ENCODE results near the gene SURF6.
"Not testable (repeated sequence)": the region's sequence is repeated elsewhere in the genome, so short reads cannot be mapped to it uniquely, and the experiment has no call there.

Gene SURF6

DNA sequence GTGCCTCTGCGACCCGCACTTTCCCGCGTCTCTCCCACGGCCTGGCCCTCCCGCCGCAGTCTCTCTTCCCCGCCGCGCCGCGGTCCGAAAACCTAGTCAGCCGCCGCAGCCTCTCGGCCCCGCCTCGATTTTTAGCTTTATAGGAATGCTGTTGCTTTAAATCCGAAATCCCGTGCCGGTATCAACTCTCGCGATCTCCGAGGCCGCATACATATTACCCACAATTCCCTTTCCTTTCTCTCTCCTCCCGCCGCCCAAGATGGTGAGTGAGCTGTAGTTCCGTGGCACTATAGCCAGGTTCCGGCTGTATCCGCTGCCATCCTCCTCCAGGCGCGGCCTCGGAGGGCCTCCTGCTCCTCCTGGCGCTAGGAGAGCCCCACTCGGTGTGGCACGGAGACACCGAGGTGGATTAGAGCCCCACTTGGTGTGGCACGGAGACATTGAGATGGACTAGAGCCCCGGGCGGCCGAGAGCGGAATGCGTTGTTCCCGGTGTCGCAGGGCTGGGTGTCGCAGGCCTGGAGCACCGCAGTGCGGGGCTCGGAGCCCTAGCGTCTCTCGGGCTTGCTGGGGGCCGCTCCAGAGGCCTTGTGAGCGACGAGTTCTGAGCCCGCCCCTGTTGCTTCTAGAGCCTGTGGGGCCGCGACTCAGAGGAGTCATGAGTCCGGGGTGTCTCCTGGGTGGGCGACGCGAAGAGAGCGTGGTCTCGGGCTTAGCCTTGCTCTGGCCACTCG lies 12.2 kb upstream of the SURF6 start, which contains the start of the genes MED22 and RPL7A:
Gene MED22 (minus strand): TSS at position 147 of the 733 bp plus-strand sequence. CDS start 1,469 bp downstream, outside the sequence.
Gene RPL7A (plus strand): TSS at position 234 of the 733 bp plus-strand sequence. CDS start 26 bp downstream, at position 260.
- Mint-ChIP-seq H3K4me3 (peak within 1 kb of the TSS; percentile 100), H3K36me3 (peaks cover 60% of the 10 kb centered on the region), H3K27ac (peak within 1 kb of the TSS; percentile 96), H3K9me3 (no peaks in the 10 kb centered on the region), H3K4me1 (peaks cover 44% of the 10 kb centered on the region), H3K27me3 (no peaks in the 10 kb centered on the region)
- CTCF ChIA-PET: interaction anchor here (0.6 to 1.9 kb wide), 3 partner anchors 8 to 23 kb away, joined by 3 to 6 read pairs (median 3); no protein-coding TSS in a partner anchor
- DNase-seq: peak; percentile 96

DNA sequence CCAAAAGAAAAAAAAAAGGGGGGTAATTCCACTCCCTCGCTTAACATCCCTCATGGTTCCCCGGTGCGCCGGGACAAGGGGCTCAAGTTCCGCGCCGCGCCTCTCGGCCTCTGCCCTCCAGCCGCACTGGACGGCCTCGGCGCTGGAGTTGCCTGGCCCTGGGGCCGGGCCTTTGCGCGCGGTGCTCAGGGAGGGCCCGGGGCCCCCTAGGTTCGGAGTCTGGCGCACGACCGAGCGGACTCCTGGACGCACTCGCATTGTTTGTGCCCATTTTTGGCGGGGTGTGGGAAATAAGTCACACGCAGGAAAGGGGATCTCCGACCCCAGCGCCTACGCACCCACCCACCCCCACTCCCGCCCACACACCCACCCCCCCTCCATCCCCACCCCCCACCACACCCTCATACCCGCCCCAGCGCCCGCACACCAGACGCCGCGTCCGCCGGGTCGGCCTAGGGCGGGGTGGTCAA lies 11.6 kb upstream of the SURF6 start:
- Mint-ChIP-seq H3K4me1 (peaks cover 44% of the 10 kb centered on the region), H3K27ac (peak overlapping the region; percentile 96), H3K36me3 (peaks cover 59% of the 10 kb centered on the region), H3K27me3 (no peaks in the 10 kb centered on the region), H3K9me3 (no peaks in the 10 kb centered on the region), H3K4me3 (peak overlapping the region; percentile 100)
- CTCF ChIA-PET: interaction anchor here (1.0 to 1.9 kb wide), 2 partner anchors 7 to 24 kb away, joined by 3 to 6 read pairs; no protein-coding TSS in a partner anchor
- DNase-seq: peak; percentile 63

DNA sequence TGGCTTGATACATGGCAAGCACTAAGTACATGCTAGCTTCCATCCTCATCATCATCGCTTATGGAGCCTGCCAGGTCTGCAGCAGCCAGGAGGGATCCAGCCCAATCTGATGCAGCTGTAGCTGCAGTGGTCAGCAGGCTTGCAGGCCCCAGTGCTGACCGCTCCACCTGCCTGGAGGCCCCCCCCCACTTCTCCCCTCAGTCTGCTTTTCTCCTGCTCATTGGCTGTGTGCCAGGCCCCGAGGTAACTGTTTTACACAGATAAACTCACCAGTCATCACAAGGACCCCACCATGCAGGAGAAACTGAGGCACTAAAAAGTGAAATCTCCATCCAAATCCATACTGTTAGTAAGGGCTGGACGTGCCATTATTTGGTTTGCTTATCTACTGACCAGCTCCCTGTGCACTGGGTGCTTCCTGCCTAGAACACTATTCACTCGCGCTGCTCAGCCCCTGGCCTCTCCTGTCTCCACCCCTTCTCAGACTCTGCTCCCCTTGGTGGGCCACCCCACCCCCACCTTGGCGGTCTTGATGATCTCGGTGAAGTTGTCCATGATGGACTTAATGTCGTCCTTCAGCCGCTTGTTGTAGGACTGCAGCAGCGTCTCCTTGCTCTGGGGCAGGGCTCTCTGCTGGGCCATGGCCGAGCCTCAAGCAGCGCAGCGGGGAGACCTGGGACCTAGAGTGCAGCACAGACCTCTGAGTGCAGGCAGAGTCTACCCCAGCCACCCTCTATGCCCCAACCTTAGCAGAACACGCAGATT lies 10.2 kb upstream of the SURF6 start:
- CTCF ChIA-PET: no interaction called here
- no peaks in the 10 kb centered on the region for H3K27me3 Mint-ChIP-seq
- no peaks in the 10 kb centered on the region for H3K9me3 Mint-ChIP-seq
- H3K4me1 Mint-ChIP-seq: peaks cover 43% of the 10 kb centered on the region
- H3K36me3 Mint-ChIP-seq: peaks cover 53% of the 10 kb centered on the region
- peak overlapping the region; percentile 100 for H3K4me3 Mint-ChIP-seq
- DNase-seq: no peak
- H3K27ac Mint-ChIP-seq: peak overlapping the region; percentile 79

DNA sequence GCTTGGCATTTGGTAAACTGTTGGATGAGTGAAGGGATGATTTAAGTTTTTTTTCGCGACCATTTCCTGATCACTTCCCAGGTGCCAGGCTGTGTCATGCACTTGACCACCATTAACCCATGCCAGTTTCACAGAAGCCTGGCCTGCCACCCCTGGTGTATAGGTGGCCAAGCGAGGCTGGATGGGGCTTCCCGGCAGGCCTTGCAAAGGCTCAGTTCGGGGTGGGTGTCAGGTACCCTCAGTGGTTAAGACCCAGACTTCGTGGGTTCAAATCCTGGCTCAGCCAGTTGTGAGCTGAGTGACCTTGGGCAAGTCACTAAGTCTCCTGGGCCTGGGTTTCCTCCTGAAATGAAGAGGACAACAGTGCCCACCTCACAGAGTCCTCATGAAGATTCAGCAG lies 9.6 kb upstream of the SURF6 start:
- Mint-ChIP-seq H3K36me3 (peaks cover 57% of the 10 kb centered on the region), H3K4me1 (peaks cover 49% of the 10 kb centered on the region), H3K4me3 (peak overlapping the region; percentile 47), H3K27ac (no peak overlapping the region), H3K27me3 (no peaks in the 10 kb centered on the region), H3K9me3 (no peaks in the 10 kb centered on the region)
- DNase-seq: no peak
- CTCF ChIA-PET: no interaction called here

DNA sequence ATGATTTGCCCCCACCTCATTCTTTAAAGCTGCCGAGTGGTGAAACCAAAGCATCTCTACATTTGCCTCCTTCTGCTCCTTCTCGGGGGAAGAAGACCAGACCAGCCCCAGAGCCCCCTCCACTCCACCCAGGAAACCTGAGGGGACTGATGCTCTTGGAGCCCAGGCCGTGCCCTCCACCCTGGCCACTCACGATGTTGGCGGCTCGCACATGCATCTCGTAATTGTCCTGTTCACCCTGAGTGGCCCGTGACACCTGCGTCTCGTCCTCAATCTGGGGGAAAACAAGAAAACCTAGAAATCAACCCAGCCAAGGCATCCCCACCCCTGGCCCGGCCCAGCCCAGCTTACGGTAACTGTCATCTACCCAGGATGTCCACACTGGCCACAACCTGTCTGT lies 9.0 kb upstream of the SURF6 start:
- CTCF ChIA-PET: no interaction called here
- Mint-ChIP-seq H3K4me1 (peaks cover 51% of the 10 kb centered on the region), H3K27ac (no peak overlapping the region), H3K4me3 (no peak overlapping the region), H3K27me3 (no peaks in the 10 kb centered on the region), H3K9me3 (no peaks in the 10 kb centered on the region), H3K36me3 (peaks cover 57% of the 10 kb centered on the region)
- no peak for DNase-seq

DNA sequence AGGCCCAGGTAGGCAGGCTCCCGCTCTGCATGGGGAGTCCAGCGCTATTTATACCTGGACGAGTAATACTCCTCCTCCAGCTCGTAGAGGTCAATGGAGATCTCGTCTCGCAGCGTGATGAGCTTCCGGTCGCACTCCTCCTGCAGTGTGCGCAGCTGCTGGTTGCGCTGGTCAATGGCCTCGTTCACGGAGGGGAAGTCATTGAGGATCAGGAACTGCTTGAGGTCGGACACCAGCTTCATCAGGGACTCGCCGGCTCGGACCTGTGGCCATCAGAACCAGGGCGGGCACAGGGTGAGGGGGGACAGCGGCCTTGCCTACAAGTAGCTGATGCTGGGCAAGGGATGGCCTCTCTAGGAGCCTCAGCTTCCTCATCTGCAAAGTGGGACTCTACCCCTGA lies 8.1 kb upstream of the SURF6 start:
- no peak overlapping the region for H3K27ac Mint-ChIP-seq
- H3K4me1 Mint-ChIP-seq: peaks cover 51% of the 10 kb centered on the region
- H3K36me3 Mint-ChIP-seq: peaks cover 56% of the 10 kb centered on the region
- no peak for DNase-seq
- CTCF ChIA-PET: interaction anchor here (0.8 to 2.2 kb wide), 2 partner anchors 11 to 27 kb away, joined by 3 to 5 read pairs; no protein-coding TSS in a partner anchor
- H3K4me3 Mint-ChIP-seq: no peak overlapping the region
- H3K27me3 Mint-ChIP-seq: no peaks in the 10 kb centered on the region
- H3K9me3 Mint-ChIP-seq: no peaks in the 10 kb centered on the region

DNA sequence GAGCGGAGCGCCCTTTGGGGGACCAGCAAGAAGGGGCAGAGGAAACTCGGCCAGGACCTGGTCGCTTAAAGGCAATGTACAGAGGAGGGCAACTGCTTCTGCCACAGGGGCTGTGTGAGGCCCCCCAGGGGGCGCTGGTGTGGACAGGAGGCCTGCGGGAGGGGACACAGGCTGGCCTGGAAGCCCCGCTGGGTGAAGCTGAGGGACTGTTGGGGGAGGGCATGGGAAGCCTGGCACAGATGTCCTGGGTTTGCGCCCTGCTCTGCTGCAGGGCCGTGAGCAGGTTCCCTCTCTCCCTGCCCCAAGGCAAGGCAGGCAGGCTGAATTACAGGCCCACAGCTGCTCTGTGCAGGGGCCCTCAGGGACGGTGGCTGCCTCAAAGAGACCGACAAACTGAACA lies 6.6 kb upstream of the SURF6 start:
- Mint-ChIP-seq H3K4me1 (peaks cover 49% of the 10 kb centered on the region), H3K9me3 (no peaks in the 10 kb centered on the region), H3K27me3 (no peaks in the 10 kb centered on the region), H3K36me3 (peaks cover 53% of the 10 kb centered on the region), H3K27ac (no peak overlapping the region), H3K4me3 (no peak overlapping the region)
- CTCF ChIA-PET: interaction anchor here (1.5 to 2.2 kb wide), 3 partner anchors 8 to 29 kb away, joined by 5 to 10 read pairs (median 5); no protein-coding TSS in a partner anchor
- no peak for DNase-seq

DNA sequence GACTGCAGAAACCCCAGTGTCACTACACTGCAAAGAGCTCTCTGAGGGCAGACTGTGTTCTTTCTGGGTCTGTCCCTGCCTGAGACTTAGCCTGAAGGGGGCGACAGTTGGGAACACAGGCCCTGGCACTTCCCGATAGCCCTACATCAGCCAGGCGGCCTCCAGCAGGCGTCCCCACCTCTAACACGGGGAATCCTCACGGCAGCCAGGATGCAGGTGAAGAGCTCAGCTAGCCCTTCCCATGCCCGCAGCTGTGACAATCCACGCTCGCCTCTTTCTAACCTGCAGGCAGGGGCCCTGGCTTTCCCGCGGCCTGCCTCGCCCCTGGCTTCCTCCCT lies 6.0 kb upstream of the SURF6 start:
- peaks cover 47% of the 10 kb centered on the region for H3K4me1 Mint-ChIP-seq
- peak overlapping the region; percentile 55 for H3K27ac Mint-ChIP-seq
- no peaks in the 10 kb centered on the region for H3K27me3 Mint-ChIP-seq
- H3K9me3 Mint-ChIP-seq: no peaks in the 10 kb centered on the region
- peaks cover 53% of the 10 kb centered on the region for H3K36me3 Mint-ChIP-seq
- H3K4me3 Mint-ChIP-seq: no peak overlapping the region
- CTCF ChIA-PET: interaction anchor here (0.7 to 2.2 kb wide), 6 partner anchors 9 to 144 kb away, joined by 3 to 10 read pairs (median 4); partner anchors contain the start of gene SURF1
- DNase-seq: no peak

DNA sequence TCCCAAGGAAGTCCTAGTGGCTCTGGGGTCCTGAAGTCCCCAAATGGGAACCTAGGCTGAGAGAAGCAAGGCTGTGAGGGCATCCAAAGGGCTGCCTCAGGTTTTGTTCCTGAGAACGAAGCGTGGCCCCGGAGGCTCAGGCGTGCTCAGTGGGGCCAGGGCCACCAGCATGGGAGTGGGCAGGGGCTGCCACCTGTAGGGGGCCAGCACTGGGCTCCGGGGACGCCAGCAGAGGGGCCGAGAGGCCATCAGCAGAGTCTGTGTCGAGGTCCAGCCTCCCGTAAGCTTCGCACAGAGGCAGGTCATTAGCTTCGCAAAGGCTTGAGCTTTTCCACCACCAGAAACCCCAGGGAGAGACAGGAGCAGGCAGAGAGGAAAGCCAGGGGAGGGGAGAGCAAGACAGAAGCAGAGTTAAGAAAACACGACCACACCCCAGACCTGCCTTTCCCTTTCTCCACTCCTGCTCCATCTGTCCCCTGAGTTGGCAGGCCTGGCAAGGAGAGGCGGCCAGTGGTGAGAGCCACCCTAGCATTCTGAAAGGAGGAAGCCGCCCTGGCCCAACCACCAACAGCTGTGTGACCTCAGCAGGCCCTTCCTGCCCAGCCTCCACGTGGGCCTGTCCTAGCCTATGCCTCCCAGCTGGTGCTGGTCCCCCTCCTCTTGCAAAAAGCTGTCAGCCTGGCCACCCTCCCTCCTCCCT lies 5.5 kb upstream of the SURF6 start:
- CTCF ChIA-PET: interaction anchor here (0.7 to 2.0 kb wide), 6 partner anchors 9 to 145 kb away, joined by 3 to 10 read pairs (median 4); partner anchors contain the start of gene SURF1
- no peaks in the 10 kb centered on the region for H3K27me3 Mint-ChIP-seq
- H3K4me3 Mint-ChIP-seq: no peak overlapping the region
- peaks cover 47% of the 10 kb centered on the region for H3K4me1 Mint-ChIP-seq
- DNase-seq: no peak
- H3K9me3 Mint-ChIP-seq: no peaks in the 10 kb centered on the region
- peak overlapping the region; percentile 60 for H3K27ac Mint-ChIP-seq
- H3K36me3 Mint-ChIP-seq: peaks cover 49% of the 10 kb centered on the region

DNA sequence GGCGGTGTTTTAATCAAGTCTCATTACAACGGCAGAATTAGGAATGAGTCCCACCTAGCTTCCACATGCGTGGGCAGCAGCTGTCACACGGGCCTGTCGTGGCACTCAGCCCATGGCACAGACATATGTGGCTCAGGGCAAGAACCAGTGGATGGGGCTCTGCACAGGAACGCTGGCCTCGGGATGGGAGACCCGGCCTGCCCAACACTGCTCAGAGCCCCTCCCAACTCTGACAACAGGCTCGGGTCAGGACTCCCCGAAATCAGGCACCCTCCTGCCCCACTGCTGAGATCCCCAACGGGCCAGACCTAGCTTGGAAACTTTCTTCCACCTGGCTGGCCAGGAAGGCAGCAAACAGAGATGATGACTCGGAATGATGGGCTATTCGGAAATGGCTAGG lies 4.9 kb upstream of the SURF6 start:
- H3K36me3 Mint-ChIP-seq: peaks cover 45% of the 10 kb centered on the region
- no peak for DNase-seq
- no peaks in the 10 kb centered on the region for H3K9me3 Mint-ChIP-seq
- H3K4me1 Mint-ChIP-seq: peaks cover 47% of the 10 kb centered on the region
- H3K4me3 Mint-ChIP-seq: no peak overlapping the region
- CTCF ChIA-PET: interaction anchor here (1.5 to 1.8 kb wide), 2 partner anchors 11 to 15 kb away, joined by 4 to 6 read pairs; partner anchors contain the start of gene SURF1
- H3K27ac Mint-ChIP-seq: peak overlapping the region; percentile 67
- no peaks in the 10 kb centered on the region for H3K27me3 Mint-ChIP-seq

DNA sequence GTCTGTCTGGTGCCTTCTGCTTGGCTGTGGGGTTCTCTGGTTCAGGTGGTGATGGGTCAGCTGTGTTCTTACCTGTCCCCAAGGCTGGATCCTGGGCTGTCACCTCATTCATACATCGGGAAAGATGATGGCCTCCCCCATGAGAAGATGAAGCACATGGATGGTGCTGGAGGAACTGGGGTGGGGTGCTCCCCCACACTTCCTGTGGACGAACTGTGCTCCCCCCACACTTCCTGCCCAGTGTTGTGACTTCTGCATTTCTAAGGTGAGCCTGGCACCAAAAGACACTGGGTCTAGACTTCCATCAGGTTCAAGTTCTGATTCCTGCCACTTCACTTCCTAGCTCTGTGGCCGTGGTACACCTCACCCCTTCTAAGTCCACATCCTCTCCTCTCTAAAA lies 4.3 kb upstream of the SURF6 start:
- peaks cover 45% of the 10 kb centered on the region for H3K36me3 Mint-ChIP-seq
- no peaks in the 10 kb centered on the region for H3K27me3 Mint-ChIP-seq
- peaks cover 48% of the 10 kb centered on the region for H3K4me1 Mint-ChIP-seq
- H3K27ac Mint-ChIP-seq: peak overlapping the region; percentile 67
- DNase-seq: no peak
- CTCF ChIA-PET: interaction anchor here (0.8 to 1.8 kb wide), 2 partner anchors 8 to 10 kb away, joined by 3 to 6 read pairs; partner anchors contain the start of genes MED22 and RPL7A
- H3K4me3 Mint-ChIP-seq: no peak overlapping the region
- no peaks in the 10 kb centered on the region for H3K9me3 Mint-ChIP-seq

DNA sequence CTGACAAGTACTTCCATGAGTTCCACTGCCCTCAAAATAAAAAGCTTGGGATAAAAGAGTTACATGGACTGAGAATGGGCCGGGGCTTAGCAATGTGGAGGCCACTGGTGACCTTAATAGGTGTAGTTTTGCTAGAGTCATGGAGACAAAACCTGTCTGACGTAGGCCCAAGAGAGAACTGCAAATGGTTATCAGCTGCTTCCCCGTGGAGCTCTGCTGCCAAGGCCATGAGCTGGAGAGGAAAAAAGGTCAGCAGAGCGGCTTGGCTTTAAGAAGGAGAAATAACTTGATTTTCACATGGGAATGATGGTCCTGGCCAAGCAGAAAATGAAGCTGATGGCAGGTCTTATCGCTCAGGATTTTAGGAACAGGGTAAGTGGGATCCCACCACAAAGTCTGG lies 3.7 kb upstream of the SURF6 start:
- H3K27me3 Mint-ChIP-seq: no peaks in the 10 kb centered on the region
- H3K36me3 Mint-ChIP-seq: peaks cover 43% of the 10 kb centered on the region
- peaks cover 53% of the 10 kb centered on the region for H3K4me1 Mint-ChIP-seq
- DNase-seq: no peak
- no peak overlapping the region for H3K4me3 Mint-ChIP-seq
- no peak overlapping the region for H3K27ac Mint-ChIP-seq
- no peaks in the 10 kb centered on the region for H3K9me3 Mint-ChIP-seq
- CTCF ChIA-PET: interaction anchor here (0.7 to 1.8 kb wide), 4 partner anchors 9 to 144 kb away, joined by 3 to 6 read pairs (median 3); partner anchors contain the start of genes MED22 and RPL7A

DNA sequence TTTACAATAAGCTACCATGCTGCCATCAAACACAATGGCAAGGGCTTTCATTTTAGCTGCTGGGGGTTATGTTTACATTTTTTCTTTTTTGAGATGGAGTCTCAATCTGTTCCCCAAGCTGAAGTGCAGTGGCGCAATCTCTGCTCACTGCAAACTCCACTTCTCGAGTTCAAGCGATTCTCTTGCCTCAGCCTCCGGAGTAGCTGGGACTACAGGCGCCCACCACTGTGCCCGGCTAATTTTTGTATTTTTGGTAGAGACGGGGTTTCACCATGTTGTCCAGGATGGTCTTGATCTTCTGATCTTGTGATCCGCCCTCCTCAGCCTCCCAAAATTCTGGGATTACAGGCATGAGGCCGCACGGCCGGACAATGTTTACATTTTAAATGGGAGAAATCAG lies 1.1 kb downstream of the SURF6 start:
- not testable (repeated sequence) for H3K27me3 Mint-ChIP-seq, H3K9me3 Mint-ChIP-seq, DNase-seq
- CTCF ChIA-PET: interaction anchor here (0.7 to 3.5 kb wide), 4 partner anchors 16 to 161 kb away, joined by 3 to 12 read pairs (median 4); no protein-coding TSS in a partner anchor
- Mint-ChIP-seq H3K27ac (peak overlapping the region; percentile 96), H3K36me3 (peaks cover 46% of the 10 kb centered on the region), H3K4me3 (peak overlapping the region; percentile 96), H3K4me1 (peaks cover 50% of the 10 kb centered on the region)

Measured in activated naive CD4-positive, alpha-beta T cell treated with anti-CD3 and anti-CD28 coated beads, Interleukin-2, amount 10 ng/mL, durations not matched to agents 7 days and 5 days (primary cell).